GM12875 (cell line): Measurements from ENCODE around the gene LGALS7B.
"Not testable (repeated sequence)": the region's sequence is repeated elsewhere in the genome, so short reads cannot be mapped to it uniquely, and the experiment has no call there.

Source experiments
- H3K4me3 ChIP-seq: one replicate; pipeline ENCODE4 v1.5.1; 2011; ENCODE audit warnings: low read depth, low read length, control low read depth
- TF ChIP-seq, protein P1 (sequence below): IDR thresholded peaks from 2 replicates; pipeline ENCODE4 v1.5.1; 2011; ENCODE audit warnings: low read depth, mild to moderate bottlenecking, control low read depth, inconsistent platforms, low read length, moderate library complexity, borderline replicate concordance; ENCODE audit not compliant: insufficient read depth

LGALS7B gene

DNA sequence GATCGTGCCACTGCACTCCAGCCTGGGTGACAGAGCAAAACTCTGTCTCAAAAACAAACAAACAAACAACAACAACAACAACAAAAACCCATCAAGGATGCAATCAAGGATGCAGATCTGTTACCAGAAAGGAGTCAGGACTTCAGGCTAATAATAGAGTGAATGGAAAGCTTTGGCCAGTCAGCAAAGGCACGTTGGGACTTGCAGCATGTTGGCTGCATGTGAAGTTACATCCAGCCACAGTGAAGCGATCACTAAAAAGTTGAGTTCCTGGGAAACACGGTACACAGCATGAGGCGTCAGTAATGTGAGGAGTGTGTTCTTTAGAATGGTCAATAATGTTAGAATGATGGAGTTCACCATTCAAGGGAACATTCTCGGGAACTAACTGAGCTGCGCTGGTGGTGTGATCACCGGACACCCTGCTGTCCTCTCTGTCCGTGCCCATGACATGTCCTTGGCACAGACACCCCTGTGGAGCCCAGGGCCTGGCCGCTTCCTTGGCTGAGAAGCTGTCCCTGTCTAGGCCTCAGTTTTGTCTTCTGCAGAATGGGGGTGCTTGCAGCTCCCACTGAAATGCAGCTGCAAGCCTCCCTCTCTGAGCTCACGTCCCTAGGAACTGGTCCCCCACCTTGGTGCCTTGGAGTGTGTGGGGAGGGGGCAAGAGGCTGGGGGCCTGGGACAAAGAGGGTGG, 2.3 kb upstream of the LGALS7B start:
- no peak overlapping the region for H3K4me3 ChIP-seq
- TF ChIP-seq, protein P1, sequence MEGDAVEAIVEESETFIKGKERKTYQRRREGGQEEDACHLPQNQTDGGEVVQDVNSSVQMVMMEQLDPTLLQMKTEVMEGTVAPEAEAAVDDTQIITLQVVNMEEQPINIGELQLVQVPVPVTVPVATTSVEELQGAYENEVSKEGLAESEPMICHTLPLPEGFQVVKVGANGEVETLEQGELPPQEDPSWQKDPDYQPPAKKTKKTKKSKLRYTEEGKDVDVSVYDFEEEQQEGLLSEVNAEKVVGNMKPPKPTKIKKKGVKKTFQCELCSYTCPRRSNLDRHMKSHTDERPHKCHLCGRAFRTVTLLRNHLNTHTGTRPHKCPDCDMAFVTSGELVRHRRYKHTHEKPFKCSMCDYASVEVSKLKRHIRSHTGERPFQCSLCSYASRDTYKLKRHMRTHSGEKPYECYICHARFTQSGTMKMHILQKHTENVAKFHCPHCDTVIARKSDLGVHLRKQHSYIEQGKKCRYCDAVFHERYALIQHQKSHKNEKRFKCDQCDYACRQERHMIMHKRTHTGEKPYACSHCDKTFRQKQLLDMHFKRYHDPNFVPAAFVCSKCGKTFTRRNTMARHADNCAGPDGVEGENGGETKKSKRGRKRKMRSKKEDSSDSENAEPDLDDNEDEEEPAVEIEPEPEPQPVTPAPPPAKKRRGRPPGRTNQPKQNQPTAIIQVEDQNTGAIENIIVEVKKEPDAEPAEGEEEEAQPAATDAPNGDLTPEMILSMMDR, result no peak

DNA sequence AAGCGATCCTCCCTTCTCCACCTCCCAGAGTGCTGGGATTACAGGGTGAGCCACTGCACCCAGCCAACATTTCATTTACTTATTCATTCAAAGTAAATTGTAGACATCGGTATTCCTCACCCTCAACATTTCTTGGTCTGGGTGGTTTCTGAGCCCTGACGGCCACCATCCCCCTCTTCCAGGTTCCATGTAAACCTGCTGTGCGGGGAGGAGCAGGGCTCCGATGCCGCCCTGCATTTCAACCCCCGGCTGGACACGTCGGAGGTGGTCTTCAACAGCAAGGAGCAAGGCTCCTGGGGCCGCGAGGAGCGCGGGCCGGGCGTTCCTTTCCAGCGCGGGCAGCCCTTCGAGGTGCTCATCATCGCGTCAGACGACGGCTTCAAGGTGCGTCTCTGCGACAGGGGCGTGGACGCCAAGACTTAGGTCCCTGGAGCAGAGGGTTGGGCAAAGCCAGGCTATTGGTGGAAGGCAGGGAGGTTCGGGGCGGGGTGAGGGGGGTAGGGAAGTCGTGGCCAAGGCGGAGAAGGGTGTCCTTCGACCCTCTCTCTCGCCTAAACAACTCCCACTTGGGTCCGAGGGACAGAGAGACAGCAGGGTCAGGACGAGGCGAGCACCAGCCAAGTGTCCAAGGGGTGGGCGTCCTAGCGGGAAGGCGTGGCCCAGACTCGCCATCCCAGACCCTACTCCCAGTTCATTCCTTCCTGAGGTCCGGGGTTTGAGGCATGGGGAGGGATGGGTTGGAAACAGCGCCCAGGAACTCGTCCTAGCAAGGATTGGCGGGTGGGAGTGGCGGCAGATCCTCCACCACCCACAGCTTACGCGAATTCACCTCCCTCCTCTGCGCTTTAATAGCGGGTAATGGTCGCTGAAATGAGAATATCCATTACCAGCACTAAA, 1.8 kb downstream of the LGALS7B start:
- not testable (repeated sequence) for H3K4me3 ChIP-seq

DNA sequence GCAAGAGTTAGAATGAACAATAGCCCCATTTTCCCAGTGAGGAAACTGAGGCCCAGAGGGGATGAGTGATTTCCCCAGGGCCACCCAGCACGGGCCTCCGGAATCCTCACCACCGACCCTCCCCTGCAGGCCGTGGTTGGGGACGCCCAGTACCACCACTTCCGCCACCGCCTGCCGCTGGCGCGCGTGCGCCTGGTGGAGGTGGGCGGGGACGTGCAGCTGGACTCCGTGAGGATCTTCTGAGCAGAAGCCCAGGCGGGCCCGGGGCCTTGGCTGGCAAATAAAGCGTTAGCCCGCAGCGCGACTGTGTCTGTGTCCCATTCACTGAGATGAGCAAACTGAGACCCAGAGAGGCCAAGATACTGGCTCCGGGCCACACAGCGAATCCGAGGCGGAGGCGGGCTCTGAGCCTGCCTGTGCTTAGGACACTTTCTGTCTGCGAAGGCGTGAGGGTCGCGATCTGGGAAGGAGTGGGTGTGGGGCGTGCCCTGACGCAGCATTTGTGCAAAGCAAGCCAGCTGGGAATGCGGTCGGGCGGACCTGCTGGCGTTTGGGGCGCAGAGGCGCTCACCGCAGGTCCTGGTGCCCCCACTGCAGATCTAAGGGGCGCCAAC, 2.6 kb downstream of the LGALS7B start:
- not testable (repeated sequence) for H3K4me3 ChIP-seq

DNA sequence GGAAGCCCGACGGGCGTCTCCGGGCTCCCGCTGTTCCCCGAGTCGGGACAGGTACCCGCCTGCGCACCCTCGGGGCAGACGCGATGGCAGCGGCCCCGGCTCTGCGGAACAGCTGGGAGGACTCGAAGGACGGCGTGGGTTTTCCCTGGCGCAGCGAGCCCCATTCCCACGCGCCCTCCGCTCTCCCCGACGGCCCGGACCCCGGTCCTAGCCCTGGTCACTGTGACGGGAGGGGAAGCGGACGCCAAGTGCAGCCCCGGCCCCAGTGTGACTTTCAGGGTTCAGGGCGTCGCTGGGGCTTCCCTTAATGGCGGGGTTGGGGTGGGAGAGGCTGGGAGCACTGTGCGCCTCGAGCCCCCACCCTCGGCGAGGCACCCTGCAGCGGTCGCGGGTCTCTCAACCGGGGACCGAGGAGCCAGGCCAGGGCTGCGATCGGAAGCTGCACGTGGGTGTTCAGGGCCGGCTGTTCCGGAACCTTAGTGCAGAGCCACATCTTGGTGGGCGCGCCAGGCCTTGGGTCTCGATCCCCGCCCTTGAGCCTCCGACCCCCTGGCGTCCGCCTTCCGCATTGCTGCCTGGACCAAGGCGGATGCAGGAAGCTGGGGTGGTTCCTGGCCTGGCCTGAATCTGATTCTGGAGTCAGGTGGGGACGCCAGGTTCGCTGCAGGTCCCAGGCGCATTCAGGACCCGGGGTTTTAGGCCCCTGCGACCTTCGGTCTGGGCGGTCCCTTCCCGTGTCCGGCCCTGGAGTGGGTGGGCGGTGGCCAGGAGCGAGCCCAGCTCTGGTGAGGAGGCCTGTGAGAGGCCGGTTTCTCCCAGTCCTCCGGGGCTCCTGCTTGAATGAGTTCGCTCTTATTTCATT, 3.5 kb downstream of the LGALS7B start:
- TF ChIP-seq, protein P1, result peak; percentile 38; the same call in 1 of the 2 replicates
- no peak overlapping the region for H3K4me3 ChIP-seq

DNA sequence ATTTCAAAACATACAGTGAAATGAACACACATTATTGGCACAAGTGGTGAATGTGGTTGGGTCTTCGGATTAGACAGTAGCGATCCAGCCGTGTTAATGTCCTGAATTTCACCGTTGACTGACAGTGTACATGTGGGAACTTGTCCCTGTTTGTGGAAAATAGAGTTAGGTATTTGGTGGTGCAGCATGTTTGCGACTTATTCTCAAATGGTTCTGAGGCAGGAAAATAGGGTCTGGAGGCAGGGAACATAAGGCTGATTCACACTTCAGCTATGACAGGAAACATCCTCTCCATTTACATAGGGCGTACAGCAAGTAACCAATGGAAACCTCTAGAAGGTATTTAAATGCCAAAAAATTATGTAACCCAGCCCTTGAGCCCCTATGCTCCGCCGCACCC, 4.2 kb downstream of the LGALS7B start:
- TF ChIP-seq, protein P1, result no peak
- H3K4me3 ChIP-seq, result no peak overlapping the region

DNA sequence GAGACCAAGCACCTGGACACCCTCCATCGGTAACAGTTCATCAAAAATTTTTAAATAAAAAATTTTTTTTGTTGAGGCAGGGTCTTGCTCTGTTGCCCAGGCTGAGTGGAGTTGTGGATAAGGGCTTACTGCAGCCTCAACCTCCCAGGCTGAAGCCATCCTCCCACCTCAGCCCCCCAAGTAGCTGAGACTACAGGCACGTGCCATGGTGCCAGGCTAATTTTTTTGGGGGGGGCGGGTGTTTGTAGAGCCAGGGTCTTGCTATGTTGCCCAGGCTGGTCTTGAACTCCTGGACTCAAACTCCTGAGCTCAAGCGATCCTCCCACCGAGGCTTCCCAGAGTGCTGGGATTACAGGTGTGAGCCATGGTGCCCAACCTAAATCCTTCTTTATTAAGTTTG, 4.7 kb downstream of the LGALS7B start:
- TF ChIP-seq, protein P1, result no peak
- H3K4me3 ChIP-seq, result no peak overlapping the region

DNA sequence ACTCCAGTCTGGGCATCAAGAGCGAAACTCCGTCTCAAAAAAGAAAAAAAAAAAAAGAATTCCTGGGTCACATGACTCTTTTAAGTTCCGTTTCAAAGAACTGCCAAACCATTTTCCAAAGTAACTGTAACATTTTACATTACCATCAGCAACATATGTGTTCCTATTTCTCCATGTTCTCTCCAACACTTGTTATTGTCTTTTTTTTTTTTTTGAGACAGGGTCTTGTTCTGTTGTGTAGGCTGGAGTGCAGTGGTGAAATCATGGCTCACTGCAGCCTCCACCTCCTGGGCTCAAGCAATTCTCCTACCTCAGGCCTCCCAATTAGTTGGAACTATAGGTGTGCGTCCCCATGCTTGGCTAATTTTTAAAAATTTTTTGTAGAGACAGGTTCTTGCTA, 6.5 kb downstream of the LGALS7B start:
- no peak overlapping the region for H3K4me3 ChIP-seq
- TF ChIP-seq, protein P1, result no peak
